ENCODE results near the gene ADAM19. TPM values are rescaled to one million over a fixed set of nuclear protein-coding genes. Genes with fewer than 3 reads are reported as not detected.

The ADAM19 gene
- total and polyA plus RNA-seq, 2 of the 4 experiments (the other 2 are of a cell fraction) = 35.5 to 49.2 TPM

DNA sequence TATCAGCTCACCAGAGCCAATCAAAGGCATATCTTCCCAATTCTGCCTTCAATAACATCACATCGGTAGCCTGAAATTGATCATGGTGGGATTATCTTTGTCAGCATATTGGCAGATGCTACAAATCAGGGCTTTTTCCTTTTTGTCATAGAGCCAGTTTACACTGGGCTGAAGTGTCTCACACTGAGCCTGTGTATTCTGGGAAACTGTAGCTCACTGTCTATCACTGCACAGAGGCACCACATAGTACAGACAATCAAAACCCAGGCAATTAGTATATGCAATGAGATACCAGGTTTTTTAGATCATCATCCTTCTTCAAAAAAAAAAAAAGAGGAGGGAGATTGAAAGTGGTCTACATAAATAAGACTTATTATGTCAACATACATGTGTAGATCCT, 46.6 kb downstream of the ADAM19 start:
- Histone ChIP-seq H3K23ac (ENCODE audit: low read depth, low read length) (no peak overlapping the region), H3K4me1 (ENCODE audit: control insufficient read depth, insufficient read depth, low read length) (peaks cover 13% of the 10 kb centered on the region), H2AK5ac (ENCODE audit: low read depth, low read length) (no peak overlapping the region), H3K27ac (ENCODE audit: insufficient read depth, low read length) (no peak overlapping the region), H4K5ac (ENCODE audit: low read depth, low read length) (no peak overlapping the region), H3K9me1 (ENCODE audit: insufficient read depth, low read length) (peaks cover 27% of the 10 kb centered on the region), H3K27me3 (ENCODE audit: control insufficient read depth, insufficient read depth, low read length) (no peaks in the 10 kb centered on the region), H3K36me3 (ENCODE audit: control insufficient read depth, insufficient read depth, low read length) (peaks cover 16% of the 10 kb centered on the region), H3K9me3 (ENCODE audit: control insufficient read depth, insufficient read depth, low read length) (no peaks in the 10 kb centered on the region), H2BK120ac (ENCODE audit: low read depth, low read length) (no peak overlapping the region), H3K4me3 (ENCODE audit: insufficient read depth, low read depth, low read length) (no peak overlapping the region), H4K91ac (ENCODE audit: insufficient read depth, low read depth, low read length) (no peak overlapping the region), H4K8ac (ENCODE audit: low read depth in 2 of 2, low read length in 2 of 2) (no peak overlapping the region), H3K4ac (ENCODE audit: low read depth, low read length) (no peak overlapping the region), H3K56ac (ENCODE audit: extremely low read depth, insufficient read depth, low read length) (no peak overlapping the region), H2BK15ac (ENCODE audit: low read depth, low read length) (no peak overlapping the region), H2BK5ac (ENCODE audit: low read depth, low read length, poor library complexity, severe bottlenecking) (no peak overlapping the region), H3K4me2 (ENCODE audit: low read depth, low read length) (no peak overlapping the region), H2BK20ac (ENCODE audit: low read depth, low read length) (no peak overlapping the region), H2AK9ac (replicated peaks; ENCODE audit: low read depth, low read length, poor library complexity) (no peak overlapping the region), H4K20me1 (ENCODE audit: insufficient read depth, low read length) (peaks cover 22% of the 10 kb centered on the region), H3K18ac (ENCODE audit: low read depth, low read length) (no peak overlapping the region), H2AFZ (replicated peaks; ENCODE audit: low read length, poor library complexity) (no peak overlapping the region), H3K79me1 (ENCODE audit: low read depth in 1 of 2, low read length in 2 of 2) (peaks cover 47 to 85% of the 10 kb centered on the region in 2 experiments), H3K14ac (replicated peaks; ENCODE audit: low read depth, low read length) (no peak overlapping the region), H3K9ac (ENCODE audit: low read depth, low read length) (no peak overlapping the region)
- in situ Hi-C loops (cut with MboI; ENCODE audit: low sequenced_read_pairs) (no loop called here), dilution Hi-C loops (cut with HindIII; ENCODE audit: low sequenced_read_pairs, unreplicated experiment) (no loop called here), intact Hi-C loops (cut with micrococcal nuclease) (no loop called here)
- POLR2A ChIA-PET (ENCODE audit: unreplicated experiment) = interaction anchor here (0.6 kb wide), 1 partner anchor 22 kb away, joined by 3 read pairs; no protein-coding TSS in a partner anchor
- CTCF ChIA-PET = interaction anchor here (0.6 kb wide), 1 partner anchor 8 kb away, joined by 4 read pairs; no protein-coding TSS in a partner anchor
- no CpG with 5 or more reads among the region's 1 CpG for WGBS, 2 experiments (ENCODE audit: extremely low coverage in 2 of 2, insufficient read length in 1 of 2)
- no peak for ATAC-seq (ENCODE audit: low read depth)
- BruUV-seq (replicated peaks) = no TSS peak
- DNase-seq = no peak
- TF ChIP-seq ELK1 (IDR thresholded peaks at IDR 0.05; ENCODE audit: borderline replicate concordance, low read depth, low read length) (no peak), NFE2L2 (IDR thresholded peaks at IDR 0.05; ENCODE audit: low read depth, low read length) (no peak), CHD1 (IDR thresholded peaks at IDR 0.05; ENCODE audit: low read depth, low read length) (no peak), BHLHE40 (IDR thresholded peaks at IDR 0.05; ENCODE audit: low read depth, low read length) (no peak), RAD21 (IDR thresholded peaks at IDR 0.05; ENCODE audit: low read length) (no peak), MXI1 (IDR thresholded peaks at IDR 0.05; ENCODE audit: borderline replicate concordance, low read depth, low read length) (no peak), MAFK (IDR thresholded peaks at IDR 0.05; ENCODE audit: low read depth, low read length) (no peak), CEBPB (IDR thresholded peaks at IDR 0.05; ENCODE audit: low read depth, low read length) (no peak), POLR2A (IDR thresholded peaks at IDR 0.05; ENCODE audit: low read depth, low read length) (no peak), SMC3 (IDR thresholded peaks at IDR 0.05; ENCODE audit: low read depth, low read length) (no peak), RFX5 (IDR thresholded peaks at IDR 0.05; ENCODE audit: low read depth, low read length) (no peak), RCOR1 (IDR thresholded peaks at IDR 0.05; ENCODE audit: insufficient replicate concordance, low read length) (no peak), FOS (IDR thresholded peaks at IDR 0.05; ENCODE audit: low read depth, low read length) (no peak), MAZ (IDR thresholded peaks at IDR 0.05; ENCODE audit: borderline replicate concordance, low read depth, low read length) (no peak)
- TF ChIP-seq, protein P1, sequence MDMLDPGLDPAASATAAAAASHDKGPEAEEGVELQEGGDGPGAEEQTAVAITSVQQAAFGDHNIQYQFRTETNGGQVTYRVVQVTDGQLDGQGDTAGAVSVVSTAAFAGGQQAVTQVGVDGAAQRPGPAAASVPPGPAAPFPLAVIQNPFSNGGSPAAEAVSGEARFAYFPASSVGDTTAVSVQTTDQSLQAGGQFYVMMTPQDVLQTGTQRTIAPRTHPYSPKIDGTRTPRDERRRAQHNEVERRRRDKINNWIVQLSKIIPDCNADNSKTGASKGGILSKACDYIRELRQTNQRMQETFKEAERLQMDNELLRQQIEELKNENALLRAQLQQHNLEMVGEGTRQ (IDR thresholded peaks at IDR 0.05; ENCODE audit: low read depth, low read length) = no peak
- TF ChIP-seq, protein P2, sequence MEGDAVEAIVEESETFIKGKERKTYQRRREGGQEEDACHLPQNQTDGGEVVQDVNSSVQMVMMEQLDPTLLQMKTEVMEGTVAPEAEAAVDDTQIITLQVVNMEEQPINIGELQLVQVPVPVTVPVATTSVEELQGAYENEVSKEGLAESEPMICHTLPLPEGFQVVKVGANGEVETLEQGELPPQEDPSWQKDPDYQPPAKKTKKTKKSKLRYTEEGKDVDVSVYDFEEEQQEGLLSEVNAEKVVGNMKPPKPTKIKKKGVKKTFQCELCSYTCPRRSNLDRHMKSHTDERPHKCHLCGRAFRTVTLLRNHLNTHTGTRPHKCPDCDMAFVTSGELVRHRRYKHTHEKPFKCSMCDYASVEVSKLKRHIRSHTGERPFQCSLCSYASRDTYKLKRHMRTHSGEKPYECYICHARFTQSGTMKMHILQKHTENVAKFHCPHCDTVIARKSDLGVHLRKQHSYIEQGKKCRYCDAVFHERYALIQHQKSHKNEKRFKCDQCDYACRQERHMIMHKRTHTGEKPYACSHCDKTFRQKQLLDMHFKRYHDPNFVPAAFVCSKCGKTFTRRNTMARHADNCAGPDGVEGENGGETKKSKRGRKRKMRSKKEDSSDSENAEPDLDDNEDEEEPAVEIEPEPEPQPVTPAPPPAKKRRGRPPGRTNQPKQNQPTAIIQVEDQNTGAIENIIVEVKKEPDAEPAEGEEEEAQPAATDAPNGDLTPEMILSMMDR (conservative IDR thresholded peaks at IDR 0.05; ENCODE audit: low read depth, low read length) = no peak
